Left cardiac atrium (tissue), 4 donors: Measurements from ENCODE around the gene CDH26. TPM values are rescaled to one million over a fixed set of nuclear protein-coding genes. Genes with fewer than 3 reads are reported as not detected.
"Not testable (repeated sequence)": the region's sequence is repeated elsewhere in the genome, so short reads cannot be mapped to it uniquely, and the experiment has no call there.

ENCODE experiments used
- ATAC-seq, 2 donors: fragments of 200-7000 bp; cut with Tn5 transposase; one replicate each; pipeline ENCODE4 v1.9.1; 2020; ENCODE audit warnings: mild to moderate bottlenecking in 2 of 2, moderate library complexity in 2 of 2
- DNase-seq: peaks from one replicate; pipeline ENCODE4 v3.0.0-alpha.2; 2020
- intact Hi-C, 2 donors: fragments of 100-400 bp; cut with DNase I; formaldehyde crosslinking; loops; one replicate each; pipeline versions ENCODE4 v1.14.1 to v1.15.1; 2022 to 2023
- total RNA-seq, 2 donors: library from RNA; stranded (reverse); fragmentation: NEBNext Ultra II Directional; extraction: Animal tissue kit (Norgen Biotek cat#: 25700); gene quantifications; one replicate each; pipeline ENCODE4 v1.2.1, GENCODE V29; 2021
- donor health status: DM: no; HTN: yes; CAD: no.
- donor health status: DM: no; HTN: yes; CAD: no; lungs with severe emphysema.
- donor health status: DM: yes; HTN: yes; CAD: no.
- donor health status: Dilated cardiomyopathy.

Gene CDH26
- total RNA-seq, 2 donors from 2014 or later = 0.84 to 1.4 TPM

DNA sequence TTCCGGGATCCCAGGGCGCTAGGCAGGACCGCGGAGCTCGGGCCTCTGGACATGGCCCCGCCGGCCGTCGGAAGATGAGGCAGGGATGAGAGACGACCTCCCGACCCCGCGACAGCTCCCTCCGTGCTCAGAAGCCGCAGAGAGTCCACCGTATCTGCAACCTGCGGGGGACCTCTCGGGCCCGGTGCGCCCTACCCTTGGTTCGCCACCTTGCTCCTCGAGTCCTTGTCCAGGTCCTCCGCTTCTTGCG is 18.4 kb upstream of the CDH26 start:
- peak; percentile 49 for DNase-seq
- intact Hi-C loops = no loop called here
- no peak for ATAC-seq

DNA sequence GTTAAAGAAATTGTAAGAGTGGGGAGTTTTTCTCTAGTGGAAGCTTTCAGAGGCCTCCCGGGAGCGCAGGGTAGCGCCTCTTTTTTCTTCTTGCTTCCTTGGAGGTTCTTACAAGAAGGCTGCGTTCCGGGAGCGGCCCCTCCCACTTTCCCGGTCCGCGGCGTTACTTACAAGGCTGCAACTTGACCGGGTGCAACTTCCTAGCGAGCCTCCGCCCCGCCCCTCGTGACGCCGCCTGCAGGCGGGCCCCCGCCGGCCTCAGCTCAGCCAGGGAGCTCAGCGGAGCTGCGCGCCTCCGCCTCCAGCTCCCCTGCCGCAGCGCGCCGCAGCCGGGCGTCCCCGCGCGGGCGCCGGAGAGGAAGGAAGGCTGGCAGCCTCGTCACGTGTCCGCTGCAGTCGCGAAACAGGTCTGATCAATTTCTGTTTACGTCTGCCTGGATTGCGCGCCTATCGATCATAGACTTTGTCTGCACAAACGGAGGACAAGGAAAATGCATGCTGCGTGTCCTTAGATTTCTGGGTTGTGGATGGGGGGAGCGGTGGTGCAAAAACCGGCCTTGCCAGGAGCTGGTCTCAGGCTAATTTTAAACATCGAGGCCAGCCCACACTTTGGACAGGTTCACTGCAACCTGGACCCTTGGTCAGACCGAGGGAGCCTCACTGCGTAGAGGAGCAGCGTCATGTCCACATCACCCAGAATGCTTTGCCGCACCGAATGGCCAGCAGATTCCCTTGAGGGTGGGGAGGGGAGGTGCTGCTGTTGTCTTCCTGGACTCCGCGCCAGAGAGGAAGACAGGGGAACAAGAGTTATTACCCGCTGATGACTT is 17.9 kb upstream of the CDH26 start, which contains the start of the genes FAM217B and PPP1R3D:
Gene FAM217B, plus strand, starts transcription at position 261 of the 827 bp plus-strand sequence. CDS start 3,555 bp downstream, outside the sequence.
Gene PPP1R3D, minus strand, starts transcription at position 177 of the 827 bp plus-strand sequence. CDS start 374 bp downstream, outside the sequence.
- peak; percentile 96 to 98 for ATAC-seq
- DNase-seq = peak; percentile 98
- intact Hi-C loops = no loop called here

DNA sequence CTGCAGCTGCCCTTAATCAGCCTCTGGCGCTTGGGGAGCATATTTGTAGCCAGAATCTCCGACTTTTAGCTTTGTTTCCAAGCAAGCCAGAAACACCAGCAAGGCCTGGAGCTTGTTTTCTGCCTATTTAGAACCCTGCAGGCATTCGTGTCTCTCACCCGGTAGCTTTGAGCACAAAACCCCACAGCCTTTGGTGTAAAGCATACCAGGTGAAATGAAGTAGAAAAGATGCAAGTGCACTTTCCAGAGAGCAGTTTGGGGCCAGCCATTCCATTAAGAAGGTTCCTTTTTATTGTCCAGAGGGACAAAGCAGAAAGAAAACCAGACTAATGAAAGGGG is 17.3 kb upstream of the CDH26 start:
- ATAC-seq (no peak), DNase-seq (no peak)
- intact Hi-C loops = no loop called here

DNA sequence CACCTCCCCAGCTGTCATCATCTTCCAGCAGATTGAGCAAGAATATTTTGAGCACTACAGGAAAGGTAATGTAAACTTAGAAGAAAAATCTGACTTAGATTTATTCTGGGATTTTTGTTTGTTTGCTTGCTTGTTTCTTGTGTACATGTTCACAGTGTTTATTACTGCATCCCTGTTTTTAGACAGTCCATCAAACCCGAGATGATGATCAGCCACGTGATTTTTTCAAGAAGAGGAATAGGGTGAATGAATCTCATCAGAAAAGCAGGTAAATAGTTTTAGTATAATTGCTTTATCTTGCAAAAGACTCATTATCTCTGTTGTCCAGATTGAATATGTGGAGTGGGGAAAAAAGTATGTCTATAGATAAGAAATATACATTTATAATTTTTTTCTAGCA is 16.0 kb upstream of the CDH26 start:
- no peak for DNase-seq
- ATAC-seq = no peak
- intact Hi-C loops = no loop called here

DNA sequence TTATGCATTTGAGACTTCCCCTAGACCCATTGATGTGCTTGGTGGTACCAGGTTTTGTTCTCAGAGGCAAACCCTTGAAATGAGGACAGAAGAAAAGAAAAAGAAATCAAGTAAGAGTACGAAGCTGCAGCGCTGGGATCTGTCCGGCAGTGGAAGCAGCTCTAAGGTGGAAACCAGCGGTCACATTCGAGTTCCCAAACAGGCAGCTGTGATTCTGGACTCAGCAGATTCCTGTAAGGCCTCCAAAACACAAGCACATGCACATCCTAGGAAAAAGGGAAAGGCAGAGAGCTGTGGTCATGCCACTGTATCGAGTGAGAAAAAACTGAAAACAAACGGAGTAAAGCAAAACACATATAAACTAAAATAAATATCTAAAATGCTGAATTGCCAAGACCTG is 13.5 kb upstream of the CDH26 start:
- ATAC-seq (no peak), DNase-seq (no peak)
- intact Hi-C loops = no loop called here

DNA sequence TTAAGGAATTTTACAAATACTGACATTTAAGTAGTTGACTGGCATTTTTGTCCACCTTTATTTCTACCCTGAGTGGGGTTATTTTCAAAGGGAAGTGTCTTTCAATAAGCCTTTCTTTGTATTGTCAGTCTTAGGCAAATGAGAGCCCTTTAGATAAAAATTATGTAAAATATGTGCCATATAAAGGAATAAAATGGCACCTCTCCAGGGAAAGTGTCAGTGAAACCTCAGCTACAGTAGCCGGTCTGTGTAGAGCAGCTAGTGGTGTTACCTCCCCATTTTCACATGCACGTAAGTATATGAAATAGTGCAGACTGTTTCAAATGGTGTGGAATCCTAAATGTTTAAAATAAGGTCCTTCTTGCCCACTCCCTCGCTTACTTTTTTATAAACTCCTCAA is 13.0 kb upstream of the CDH26 start:
- intact Hi-C loops = no loop called here
- no peak for ATAC-seq
- no peak for DNase-seq

DNA sequence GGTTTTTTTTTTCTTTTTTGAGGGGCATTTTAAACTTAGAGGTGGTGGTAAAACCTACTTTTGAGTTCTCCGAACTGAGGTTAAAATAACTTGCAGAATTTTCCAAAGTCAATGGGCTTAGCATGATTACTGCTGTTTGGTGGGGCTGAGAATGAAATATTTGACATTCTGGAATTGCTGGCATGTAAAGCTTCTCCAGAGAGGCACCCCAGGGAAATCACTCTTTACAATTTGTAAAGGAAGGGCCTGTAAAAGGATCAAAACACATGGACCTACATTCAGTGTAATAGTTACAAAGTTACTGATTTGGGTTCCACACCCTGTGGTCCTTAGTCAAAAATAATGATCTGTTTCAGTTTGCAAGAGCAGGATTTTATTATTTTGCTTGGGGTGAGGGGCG is 12.5 kb upstream of the CDH26 start:
- DNase-seq (no peak), ATAC-seq (no peak)
- intact Hi-C loops = no loop called here

DNA sequence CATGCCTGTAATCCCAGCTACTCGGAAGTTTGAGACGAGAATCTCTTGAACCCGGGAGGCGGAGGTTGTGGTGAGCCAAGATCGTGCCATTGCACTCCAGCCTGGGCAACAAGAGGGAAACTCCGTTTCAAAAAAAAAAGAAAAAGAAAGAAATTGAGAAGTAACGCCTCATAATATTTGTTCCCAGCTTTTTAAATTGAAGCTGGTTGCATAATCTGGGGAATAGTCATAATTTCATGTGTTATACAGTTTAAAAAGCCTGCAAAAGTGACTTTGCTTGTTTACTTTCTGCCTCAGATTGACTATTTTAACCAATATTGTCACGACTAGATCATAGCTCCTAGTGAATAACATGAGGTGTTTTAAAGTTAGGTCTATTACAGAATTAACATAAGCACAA is 10.8 kb upstream of the CDH26 start:
- intact Hi-C loops = no loop called here
- DNase-seq = no peak
- ATAC-seq = no peak

DNA sequence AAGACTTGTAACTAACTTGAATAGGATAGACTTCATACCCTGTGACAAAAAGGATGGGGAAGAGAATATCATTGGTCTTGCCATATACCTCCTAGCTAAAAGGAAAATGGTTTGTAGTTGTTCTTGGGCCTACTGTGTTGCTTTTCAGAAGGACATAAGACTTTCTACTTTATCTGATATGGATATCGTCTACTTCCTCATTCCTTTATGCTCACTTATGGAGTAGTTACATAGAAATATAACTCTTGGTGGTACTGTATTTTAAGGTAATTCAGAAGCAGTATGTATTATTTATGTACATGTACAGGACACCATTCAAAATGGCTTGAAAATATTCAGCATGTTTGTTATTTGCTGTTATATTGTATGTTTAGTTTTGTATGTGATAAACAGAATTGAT is 10.0 kb upstream of the CDH26 start:
- intact Hi-C loops = no loop called here
- ATAC-seq = no peak
- DNase-seq = no peak

DNA sequence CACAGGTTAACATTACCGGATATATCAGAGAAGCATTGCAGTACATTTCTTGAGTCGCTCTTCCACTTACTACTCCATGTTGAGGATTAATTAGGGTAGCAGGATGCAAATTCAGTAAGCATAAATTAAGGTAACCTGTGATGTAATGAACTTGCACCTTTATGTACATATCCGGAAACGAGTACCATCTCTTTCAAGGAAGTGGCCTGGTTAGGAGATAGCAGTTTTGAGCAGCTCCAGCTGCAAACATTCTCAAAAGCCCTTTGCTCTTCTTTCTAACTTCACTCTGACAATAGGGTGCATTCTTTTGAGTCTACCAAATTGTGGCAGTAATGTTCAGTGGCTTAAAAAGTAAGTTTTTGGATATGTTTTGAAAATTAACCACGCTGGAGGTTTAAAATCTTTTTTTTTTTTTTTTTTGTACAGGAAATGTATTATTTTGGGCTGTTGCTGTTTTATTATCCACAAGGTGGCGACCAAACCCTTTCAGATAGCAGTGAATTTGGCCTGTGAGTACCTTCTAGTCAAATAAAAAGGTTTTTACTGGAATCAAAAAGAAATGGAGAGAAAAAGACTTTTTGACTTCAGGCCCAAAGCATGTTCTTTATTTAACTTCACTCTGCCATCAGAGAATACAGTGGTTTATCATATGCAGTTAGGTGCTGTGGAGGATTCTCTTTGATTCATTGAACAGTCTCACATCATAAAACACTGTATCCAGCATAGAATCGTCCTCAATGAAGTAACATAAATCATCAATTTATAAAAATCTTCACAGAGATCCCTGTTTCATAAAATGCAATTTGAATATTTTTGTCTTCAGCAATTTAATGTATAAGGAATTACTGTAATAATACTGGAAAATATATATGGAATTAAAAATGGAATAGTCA is 9.1 kb upstream of the CDH26 start:
- ATAC-seq (peak in 1 of 2 donors; percentile 42), DNase-seq (no peak)
- intact Hi-C loops = no loop called here

DNA sequence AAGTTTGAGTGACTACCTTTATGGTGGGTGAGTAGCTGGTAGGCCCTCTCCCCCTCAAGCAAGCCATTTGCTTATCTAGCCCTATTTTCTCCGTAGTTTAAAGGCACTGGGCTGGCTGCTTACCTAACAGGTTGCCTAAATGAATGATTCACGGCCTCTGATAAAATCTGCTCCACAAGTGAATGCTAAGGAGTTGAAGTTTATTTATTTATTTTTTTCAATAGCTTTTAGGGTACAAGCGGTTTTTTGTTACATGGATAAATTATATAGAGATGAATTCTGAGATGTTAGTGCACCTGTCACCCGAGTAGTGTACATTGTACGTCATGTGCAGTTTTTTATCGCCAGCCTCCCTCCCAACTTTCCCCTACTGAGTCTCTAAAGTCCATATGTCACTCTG is 8.3 kb upstream of the CDH26 start:
- intact Hi-C loops = no loop called here
- DNase-seq (no peak), ATAC-seq (no peak)

DNA sequence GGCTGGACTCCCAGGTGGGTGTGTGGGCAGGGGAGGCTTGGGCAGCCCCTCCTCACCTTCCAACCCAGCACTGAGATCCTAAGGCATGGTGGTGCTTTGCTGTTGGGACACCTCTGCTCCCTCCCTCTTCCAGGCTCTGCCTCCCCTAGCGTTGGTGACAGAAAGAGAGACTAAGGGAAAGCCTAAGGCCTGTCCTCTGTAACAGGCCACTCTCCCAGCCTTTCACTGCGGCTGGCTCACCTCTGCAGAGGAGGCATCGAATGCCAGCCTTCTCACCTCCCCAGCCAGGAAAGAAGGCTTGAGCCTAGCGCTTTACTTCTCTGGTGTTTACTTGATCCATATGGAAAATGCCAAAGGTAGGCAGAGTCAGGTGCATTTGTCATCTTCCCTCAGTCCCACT is 3.5 kb upstream of the CDH26 start:
- intact Hi-C loops = no loop called here
- ATAC-seq = no peak
- DNase-seq = no peak

DNA sequence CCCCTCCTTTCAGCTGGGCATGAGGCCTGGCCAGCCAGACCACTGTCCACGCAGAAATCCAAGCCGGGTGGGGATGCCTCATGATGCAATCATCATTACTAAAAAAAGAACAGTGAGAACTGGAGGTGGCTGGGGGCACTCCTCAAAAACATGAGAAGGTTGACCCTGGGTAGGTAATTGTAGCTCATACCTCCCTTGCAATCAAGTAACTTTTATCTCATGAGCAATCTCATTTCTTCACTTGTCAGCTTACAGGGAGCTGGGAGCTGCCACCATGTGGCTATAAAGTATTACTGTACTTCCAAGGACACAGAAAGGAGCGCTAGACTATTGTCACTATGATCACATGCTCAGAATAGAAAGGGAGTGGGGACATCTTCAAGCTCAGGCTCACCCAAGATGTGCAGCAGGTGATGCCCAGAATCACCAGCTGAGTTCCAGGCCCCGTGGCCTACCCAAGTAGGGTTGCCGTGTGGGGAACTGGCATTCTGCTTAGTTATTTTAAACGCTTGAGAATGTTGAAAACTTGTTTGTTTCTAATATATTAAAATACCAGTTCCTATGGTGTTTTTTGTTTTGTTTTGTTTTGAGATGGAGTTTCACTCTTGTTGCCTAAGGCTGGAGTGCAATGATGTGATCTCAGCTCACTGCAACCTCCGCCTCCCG is 3.0 kb upstream of the CDH26 start:
- no peak for ATAC-seq
- DNase-seq = no peak
- intact Hi-C loops = no loop called here

DNA sequence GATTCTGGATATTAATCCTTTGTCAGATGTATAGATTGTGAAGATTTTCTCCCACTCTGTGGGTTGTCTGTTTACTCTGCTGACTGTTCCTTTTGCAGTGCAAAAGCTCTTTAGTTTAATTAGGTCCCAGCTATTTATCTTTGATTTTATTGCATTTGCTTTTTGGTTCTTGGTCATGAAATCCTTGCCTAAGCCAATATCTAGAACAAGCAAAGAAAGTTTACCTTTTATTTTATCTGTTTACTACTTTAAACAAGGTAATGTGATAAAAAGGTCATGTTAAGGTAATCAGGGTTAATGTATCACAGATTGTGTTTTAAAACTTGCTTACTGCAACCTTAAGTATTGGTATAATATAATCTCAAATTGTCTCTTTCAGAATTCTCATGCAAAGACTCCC is 655 bp upstream of the CDH26 start:
- intact Hi-C loops, ATAC-seq, DNase-seq: not testable (repeated sequence)

DNA sequence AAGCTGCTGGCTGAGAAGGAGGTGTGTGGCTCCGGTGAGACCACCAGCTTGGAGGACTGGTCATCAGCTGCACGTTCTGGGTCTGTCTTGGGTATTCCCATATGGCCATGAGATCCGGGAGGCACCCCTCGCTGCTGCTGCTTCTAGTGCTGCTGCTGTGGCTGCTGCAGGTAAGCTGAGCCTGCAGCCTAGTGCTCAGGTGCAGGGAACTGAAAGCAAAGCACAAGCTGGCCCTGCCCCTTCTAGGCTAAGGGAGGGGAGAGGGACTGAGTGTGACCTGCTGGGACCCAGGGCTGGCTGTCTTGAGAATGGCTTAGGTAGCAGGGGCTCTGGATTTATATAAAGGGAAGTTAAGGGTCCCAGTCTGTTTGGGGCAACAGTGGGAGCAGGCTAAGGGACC is 403 bp downstream of the CDH26 start:
- intact Hi-C loops = no loop called here
- no peak for DNase-seq
- ATAC-seq = no peak

DNA sequence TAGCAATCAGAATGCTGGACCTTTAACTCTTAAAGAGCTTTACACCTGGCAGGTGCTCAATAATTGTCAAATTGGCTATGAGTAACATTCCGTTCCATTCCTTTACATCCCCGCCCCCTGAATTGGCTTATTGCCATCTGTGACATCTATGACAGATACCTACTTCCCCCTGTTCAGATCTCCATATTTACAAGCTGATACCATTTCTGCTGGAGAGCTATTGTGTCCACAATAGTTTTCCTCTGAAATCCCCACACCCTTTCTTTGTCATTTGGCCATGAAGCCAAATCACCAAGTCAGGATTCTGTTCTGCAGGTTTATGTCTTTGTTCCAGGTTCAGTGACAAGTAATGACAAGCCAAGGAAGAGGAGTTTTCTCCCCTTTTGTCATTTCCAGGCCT is 3.2 kb downstream of the CDH26 start:
- intact Hi-C loops = no loop called here
- no peak for ATAC-seq
- DNase-seq = no peak

DNA sequence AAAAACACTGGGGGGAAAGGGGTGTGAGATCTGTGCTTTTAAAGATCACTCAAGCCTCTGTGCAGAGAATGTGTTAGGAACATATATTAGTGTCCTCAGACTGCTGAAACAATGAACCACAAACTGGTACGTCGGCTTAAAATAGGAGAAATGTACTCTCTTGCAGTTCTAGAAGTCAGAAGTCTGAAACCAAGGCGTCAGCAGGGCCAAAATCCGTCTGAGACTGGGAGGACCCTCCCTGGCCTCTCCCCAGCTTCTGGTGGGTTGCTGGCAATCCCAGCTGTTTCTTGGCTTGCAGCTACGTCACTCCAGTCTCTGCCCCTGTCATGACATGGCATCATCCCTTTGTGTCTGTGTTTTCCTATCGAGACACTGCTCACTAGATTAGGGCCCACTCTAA is 3.9 kb downstream of the CDH26 start:
- intact Hi-C loops = no loop called here
- ATAC-seq = no peak

DNA sequence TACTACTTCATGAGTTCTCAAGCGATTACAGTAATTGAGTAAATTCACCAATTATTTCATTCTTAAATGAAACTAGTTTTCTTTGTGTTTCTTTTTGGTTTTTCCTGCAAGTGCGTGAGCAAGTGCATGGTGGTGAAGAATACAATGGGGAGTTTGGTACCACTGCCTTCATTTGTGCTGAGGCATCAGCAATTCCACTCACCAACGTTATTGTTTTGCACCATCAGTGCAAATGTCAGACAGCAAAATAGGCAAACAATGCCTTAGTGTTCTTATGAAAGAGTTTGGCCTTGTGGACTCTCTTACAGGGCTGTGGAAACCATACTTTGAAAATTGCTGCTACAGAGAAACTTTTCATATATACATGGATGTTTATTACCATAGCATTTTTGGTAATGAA is 8.2 kb downstream of the CDH26 start:
- intact Hi-C loops = no loop called here
- DNase-seq = no peak
- ATAC-seq = no peak

More for the DNA sequence above, 3.9 kb downstream of the CDH26 start:
- no peak for DNase-seq

DNA sequence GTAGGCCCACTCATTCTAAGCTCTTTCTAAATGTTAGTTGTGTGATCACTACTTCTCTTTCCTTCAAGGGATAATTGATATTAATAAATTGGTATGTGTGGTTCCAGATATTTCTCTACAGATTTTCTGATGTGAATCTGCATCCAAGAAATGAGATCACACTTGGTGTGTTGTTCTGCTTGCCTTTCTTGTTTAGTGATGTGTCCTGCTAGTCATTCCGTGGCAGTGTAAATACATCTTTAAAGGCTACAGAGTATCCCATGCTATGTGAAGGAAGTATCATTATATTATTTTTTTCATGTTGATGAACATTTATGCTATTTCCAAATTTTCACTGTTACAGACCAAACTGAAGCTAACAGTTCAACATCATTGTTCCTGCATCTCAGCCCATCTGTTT is 13.2 kb downstream of the CDH26 start:
- ATAC-seq (no peak), DNase-seq (no peak)
- intact Hi-C loops = no loop called here
